ENCODE measurements around the gene SH3GLB1.
A peak's percentile ranks its signal among the peaks of the same experiment; 100 is the strongest.

SH3GLB1 gene

GRCh38 chr1:86774305-86775295 is 70.2 kb downstream of the SH3GLB1 start:
- DNase-seq: peak; percentile 16 to 50

- DNase-seq: no peak
Observed at GRCh38 chr1:86775395-86775794, 71.0 kb downstream of the SH3GLB1 start.

GRCh38 chr1:86776108-86776507 is 71.7 kb downstream of the SH3GLB1 start:
- no peak for DNase-seq

- DNase-seq: no peak
Observed at GRCh38 chr1:86778569-86779239, 74.3 kb downstream of the SH3GLB1 start.

GRCh38 chr1:86779308-86780191 is 75.2 kb downstream of the SH3GLB1 start:
- no peak for DNase-seq

- no peak for DNase-seq
Observed at GRCh38 chr1:86782482-86782881, 78.1 kb downstream of the SH3GLB1 start.

GRCh38 chr1:86787621-86788020 is 83.2 kb downstream of the SH3GLB1 start:
- no peak for DNase-seq

- no peak for DNase-seq
Observed at GRCh38 chr1:86788300-86789206, 84.2 kb downstream of the SH3GLB1 start.

- DNase-seq: no peak
Observed at GRCh38 chr1:86795316-86795715, 90.9 kb downstream of the SH3GLB1 start.

Measured in NCI-H526 (cell line).